Measurements from ENCODE around the gene OR6Q1.

OR6Q1 gene

DNA sequence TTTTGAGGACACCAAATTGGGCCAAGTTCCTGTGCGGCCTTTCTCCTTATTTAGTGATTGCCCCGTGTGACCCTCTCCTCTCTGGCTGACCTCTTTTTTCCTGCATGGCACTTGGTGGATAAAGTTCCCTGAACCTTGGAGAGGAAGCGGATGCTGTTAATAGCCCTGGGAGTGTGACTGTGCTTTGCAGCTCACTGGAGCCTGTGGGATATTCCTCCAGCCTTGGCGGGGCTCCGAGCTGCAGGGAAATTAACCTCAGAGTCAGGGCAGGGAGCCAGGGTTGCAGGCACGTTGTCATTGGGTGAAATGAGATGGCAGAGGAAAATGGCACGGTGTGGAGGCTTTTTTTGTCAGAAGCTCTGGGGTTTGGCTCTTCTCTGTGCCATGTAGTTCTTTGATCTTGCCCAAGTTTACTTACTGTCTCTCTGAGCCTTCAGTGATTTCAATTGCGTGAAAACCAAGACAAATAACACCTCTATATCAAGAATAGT lies 6.1 kb upstream of the OR6Q1 start:
- DNase-seq = peak; percentile 50 to 88
- no peaks in the 10 kb centered on the region for H3K36me3 ChIP-seq
- H3K27me3 ChIP-seq = no peaks in the 10 kb centered on the region
- intact Hi-C loops (cut with DNase I; ENCODE audit: low total_unique reads) = no loop called here
- peak overlapping the region in 1 of 2 donors; percentile 1 for H3K4me3 ChIP-seq
- peak overlapping the region in 1 of 2 donors; percentile 63 for H3K27ac ChIP-seq
- TF ChIP-seq, protein P1, sequence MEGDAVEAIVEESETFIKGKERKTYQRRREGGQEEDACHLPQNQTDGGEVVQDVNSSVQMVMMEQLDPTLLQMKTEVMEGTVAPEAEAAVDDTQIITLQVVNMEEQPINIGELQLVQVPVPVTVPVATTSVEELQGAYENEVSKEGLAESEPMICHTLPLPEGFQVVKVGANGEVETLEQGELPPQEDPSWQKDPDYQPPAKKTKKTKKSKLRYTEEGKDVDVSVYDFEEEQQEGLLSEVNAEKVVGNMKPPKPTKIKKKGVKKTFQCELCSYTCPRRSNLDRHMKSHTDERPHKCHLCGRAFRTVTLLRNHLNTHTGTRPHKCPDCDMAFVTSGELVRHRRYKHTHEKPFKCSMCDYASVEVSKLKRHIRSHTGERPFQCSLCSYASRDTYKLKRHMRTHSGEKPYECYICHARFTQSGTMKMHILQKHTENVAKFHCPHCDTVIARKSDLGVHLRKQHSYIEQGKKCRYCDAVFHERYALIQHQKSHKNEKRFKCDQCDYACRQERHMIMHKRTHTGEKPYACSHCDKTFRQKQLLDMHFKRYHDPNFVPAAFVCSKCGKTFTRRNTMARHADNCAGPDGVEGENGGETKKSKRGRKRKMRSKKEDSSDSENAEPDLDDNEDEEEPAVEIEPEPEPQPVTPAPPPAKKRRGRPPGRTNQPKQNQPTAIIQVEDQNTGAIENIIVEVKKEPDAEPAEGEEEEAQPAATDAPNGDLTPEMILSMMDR (IDR thresholded peaks at IDR 0.05) = no peak
- H3K9me3 ChIP-seq = no peaks in the 10 kb centered on the region
- H3K4me1 ChIP-seq = peaks cover 0 to 42% (median 16%) of the 10 kb centered on the region in 4 donors

DNA sequence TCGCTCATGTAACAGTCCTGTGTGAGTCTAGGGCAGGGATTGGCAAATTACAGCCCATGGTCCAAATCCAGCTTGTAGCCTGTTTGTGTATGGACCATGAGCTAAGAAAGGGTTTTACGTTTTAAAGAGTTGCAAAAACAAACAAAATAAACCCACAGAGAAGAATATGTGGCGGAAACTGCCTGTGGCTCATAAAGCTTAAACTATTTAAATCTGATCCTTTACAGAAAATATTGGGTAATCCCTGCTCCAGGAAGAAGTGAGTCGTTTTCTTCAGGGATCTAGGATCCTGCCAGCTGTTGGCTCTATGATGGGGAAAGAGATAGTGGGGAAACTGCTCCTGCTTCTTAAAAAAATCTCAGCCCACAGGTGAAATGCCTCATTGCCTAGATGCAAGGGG lies 3.4 kb upstream of the OR6Q1 start:
- no peak for DNase-seq
- Histone ChIP-seq H3K27ac (no peak overlapping the region), H3K27me3 (no peaks in the 10 kb centered on the region), H3K4me1 (peaks cover 0 to 49% (median 18%) of the 10 kb centered on the region in 4 donors), H3K36me3 (no peaks in the 10 kb centered on the region), H3K4me3 (no peak overlapping the region), H3K9me3 (no peaks in the 10 kb centered on the region)
- TF ChIP-seq, protein P1 (IDR thresholded peaks at IDR 0.05) = no peak
- intact Hi-C loops (cut with DNase I; ENCODE audit: low total_unique reads) = no loop called here

DNA sequence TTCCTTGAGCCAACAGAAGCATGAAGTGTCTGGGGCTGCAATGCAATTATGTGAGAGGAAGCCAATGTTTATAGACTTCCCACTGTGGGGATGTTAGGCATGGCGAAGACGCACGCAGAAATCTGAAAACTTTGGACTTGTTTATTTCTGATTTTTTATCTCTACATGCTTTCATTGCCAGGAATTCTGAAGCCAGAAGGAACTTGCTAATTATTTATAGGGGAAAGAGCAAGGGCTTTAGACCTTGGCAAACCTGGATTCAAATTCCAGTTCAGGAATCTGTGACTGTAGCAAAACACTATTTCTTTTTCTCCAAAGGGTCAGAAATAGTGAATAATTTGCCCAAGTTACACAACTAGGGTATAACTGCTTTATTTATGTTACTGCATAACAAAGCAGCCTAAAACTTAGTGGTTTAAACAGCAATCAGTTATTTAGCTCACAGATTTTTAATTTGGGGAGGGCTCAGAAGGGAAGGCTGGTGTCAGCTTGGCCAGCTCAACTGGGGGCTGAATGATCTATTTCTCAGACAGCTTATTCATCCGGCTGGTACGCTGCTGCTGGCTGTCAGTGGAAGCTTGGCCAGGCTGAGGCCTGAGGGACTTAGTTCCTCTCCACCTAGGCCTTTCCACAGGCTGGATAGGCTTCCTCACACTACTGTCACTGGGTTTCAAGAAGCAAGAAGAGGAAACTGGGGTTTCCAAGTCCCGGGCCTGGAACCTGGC lies 1.9 kb upstream of the OR6Q1 start:
- no peaks in the 10 kb centered on the region for H3K27me3 ChIP-seq
- H3K9me3 ChIP-seq = no peaks in the 10 kb centered on the region
- TF ChIP-seq, protein P1 (IDR thresholded peaks at IDR 0.05) = no peak
- no peaks in the 10 kb centered on the region for H3K36me3 ChIP-seq
- no peak overlapping the region for H3K4me3 ChIP-seq
- DNase-seq = peak in 1 of 2 donors; percentile 25
- peak overlapping the region; percentile 45 to 47 for H3K27ac ChIP-seq
- intact Hi-C loops (cut with DNase I; ENCODE audit: low total_unique reads) = no loop called here
- peaks cover 0 to 45% (median 17%) of the 10 kb centered on the region in 4 donors for H3K4me1 ChIP-seq

DNA sequence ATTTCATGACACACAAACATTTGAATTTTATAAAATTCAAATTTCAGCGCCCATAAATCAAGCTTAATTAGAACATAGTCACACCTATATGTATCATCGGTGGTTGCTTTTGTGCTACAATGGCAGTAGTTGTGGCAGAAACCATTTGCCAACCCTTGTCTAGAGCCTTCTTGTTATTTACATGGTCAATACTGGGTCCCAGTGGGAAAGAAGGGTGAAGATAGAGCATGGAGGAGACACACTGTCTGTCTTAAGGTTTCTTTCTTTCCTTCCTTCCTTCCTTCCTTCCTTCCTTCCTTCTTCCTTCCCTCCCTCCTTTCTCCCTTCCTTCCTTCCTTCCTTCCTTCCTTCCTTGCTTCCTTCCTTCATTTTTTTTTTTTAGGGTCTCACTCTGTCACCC lies 3.7 kb downstream of the OR6Q1 start:
- Histone ChIP-seq H3K27me3 (no peaks in the 10 kb centered on the region), H3K36me3 (no peaks in the 10 kb centered on the region), H3K27ac (no peak overlapping the region), H3K4me3 (no peak overlapping the region), H3K4me1 (peaks cover 0 to 9% (median 2%) of the 10 kb centered on the region in 4 donors), H3K9me3 (peaks cover 0 to 8% (median 0%) of the 10 kb centered on the region in 3 donors)
- no peak for DNase-seq
- TF ChIP-seq, protein P1 (IDR thresholded peaks at IDR 0.05) = no peak
- intact Hi-C loops (cut with DNase I; ENCODE audit: low total_unique reads) = no loop called here

DNA sequence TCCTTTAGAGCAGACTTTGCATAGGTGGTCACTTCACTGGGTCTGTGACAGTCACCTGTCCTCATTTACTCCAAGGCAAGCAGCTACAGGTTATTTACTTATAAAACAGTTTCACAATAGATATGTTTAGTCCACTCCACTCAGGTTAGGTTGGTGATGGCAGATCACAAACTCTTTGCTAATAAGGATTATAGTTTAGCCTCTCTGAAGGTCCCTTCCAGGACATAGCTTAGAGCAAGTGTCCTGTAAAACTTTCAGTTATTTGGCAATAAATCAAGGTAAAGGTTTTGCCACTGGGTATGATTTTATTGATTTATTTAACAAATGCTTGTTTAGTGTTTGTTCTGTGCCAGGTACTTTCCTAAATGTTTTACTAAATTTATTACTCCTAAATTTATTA lies 8.8 kb downstream of the OR6Q1 start:
- Histone ChIP-seq H3K9me3 (peaks cover 0 to 8% (median 0%) of the 10 kb centered on the region in 3 donors), H3K27me3 (no peaks in the 10 kb centered on the region), H3K4me3 (no peak overlapping the region), H3K4me1 (no peaks in the 10 kb centered on the region), H3K27ac (no peak overlapping the region), H3K36me3 (no peaks in the 10 kb centered on the region)
- TF ChIP-seq, protein P1 (IDR thresholded peaks at IDR 0.05) = no peak
- intact Hi-C loops (cut with DNase I; ENCODE audit: low total_unique reads) = no loop called here
- no peak for DNase-seq

All from tibial artery (tissue), 4 donors.